WTC11 (cell line): ENCODE results near the gene INPP5F. TPM values are rescaled to one million over a fixed set of nuclear protein-coding genes. Genes with fewer than 3 reads are reported as not detected.

Experiments used
- ATAC-seq: fragments of 200-7000 bp; cut with Tn5 transposase; 2 replicates; pipeline ENCODE4 v1.10.0; 2021; ENCODE audit warnings: mild to moderate bottlenecking, moderate library complexity
- CTCF ChIA-PET: fragments of 300-600 bp; sonication (Branson Sonifier 250); formaldehyde crosslinking; loops from one replicate; lab custom pipeline; 2021; ENCODE audit warnings: antibody characterized with exemption; lab: Charles Lee
- POLR2A ChIA-PET: fragments of 350-600 bp; sonication (Branson Sonifier 250); formaldehyde crosslinking; loops from one replicate; lab custom pipeline; 2021; ENCODE audit warnings: antibody characterized with exemption; lab: Charles Lee
- DNase-seq: peaks from one replicate; pipeline ENCODE4 v3.0.0; 2021; ENCODE audit warnings: low spot score
- H3K27ac Mint-ChIP-seq: 2 replicates; pipeline ENCODE4 v1.8.0; 2021; ENCODE audit warnings: mixed read lengths
- H3K27me3 Mint-ChIP-seq: 2 replicates; pipeline ENCODE4 v1.8.0; 2021; ENCODE audit warnings: low read depth, mild to moderate bottlenecking, moderate library complexity, mixed read lengths
- H3K36me3 Mint-ChIP-seq: 2 replicates; pipeline ENCODE4 v1.8.0; 2021; ENCODE audit warnings: mixed read lengths
- H3K4me1 Mint-ChIP-seq: 2 replicates; pipeline ENCODE4 v1.8.0; 2022; ENCODE audit warnings: mixed read lengths
- H3K4me3 Mint-ChIP-seq: 2 replicates; pipeline ENCODE4 v1.8.0; 2021; ENCODE audit warnings: mild to moderate bottlenecking, moderate library complexity, mixed read lengths
- H3K9me3 Mint-ChIP-seq: 2 replicates; pipeline ENCODE4 v1.8.0; 2021; ENCODE audit warnings: mixed read lengths
- AFF4 ChIP-seq: sonication (generic); formaldehyde crosslinking; IDR thresholded peaks from 2 replicates; pipeline ENCODE4 v1.8.1; 2023; ENCODE audit warnings: mild to moderate bottlenecking, missing genetic modification reagents, borderline replicate concordance
- ATF2 ChIP-seq: sonication (generic); formaldehyde crosslinking; IDR thresholded peaks from 2 replicates; pipeline ENCODE4 v1.8.1; 2022; ENCODE audit warnings: low read depth, missing genetic modification reagents, borderline replicate concordance
- CDX4 ChIP-seq: fragments of 250-450 bp; sonication (Bioruptor Pico); IDR thresholded peaks from 2 replicates; pipeline ENCODE4 v1.9.0; 2021; ENCODE audit warnings: moderate library complexity, mild to moderate bottlenecking, inconsistent platforms, borderline replicate concordance
- CREB1 ChIP-seq: sonication (generic); formaldehyde crosslinking; IDR thresholded peaks from 2 replicates; pipeline ENCODE4 v1.8.0; 2023; ENCODE audit warnings: mild to moderate bottlenecking, missing genetic modification reagents
- CTCF ChIP-seq: fragments of 200-600 bp; IDR thresholded peaks from 2 replicates; pipeline ENCODE4 v1.8.0; 2022; ENCODE audit warnings: antibody characterized with exemption
- ELF4 ChIP-seq: sonication (generic); formaldehyde crosslinking; IDR thresholded peaks from 2 replicates; pipeline ENCODE4 v1.8.1; 2022; ENCODE audit warnings: low read depth, mild to moderate bottlenecking, moderate library complexity, missing genetic modification reagents
- EMX1 ChIP-seq: fragments of 250-450 bp; sonication (Bioruptor Pico); IDR thresholded peaks from 2 replicates; pipeline ENCODE4 v1.8.0; 2021; ENCODE audit warnings: mild to moderate bottlenecking
- KAT7 ChIP-seq: sonication (generic); formaldehyde crosslinking; IDR thresholded peaks from 2 replicates; pipeline ENCODE4 v1.8.1; 2023; ENCODE audit warnings: missing genetic modification reagents, mild to moderate bottlenecking, borderline replicate concordance
- MXD4 ChIP-seq: fragments of 250-450 bp; sonication (Bioruptor Pico); IDR thresholded peaks from 2 replicates; pipeline ENCODE4 v1.8.0; 2021; ENCODE audit warnings: mild to moderate bottlenecking, moderate library complexity, borderline replicate concordance
- NFE2L1 ChIP-seq: sonication (generic); formaldehyde crosslinking; IDR thresholded peaks from 2 replicates; pipeline ENCODE4 v1.8.1; 2023; ENCODE audit warnings: missing genetic modification reagents
- NR2C2 ChIP-seq: sonication (generic); formaldehyde crosslinking; IDR thresholded peaks from 2 replicates; pipeline ENCODE4 v1.8.0; 2022; ENCODE audit warnings: mild to moderate bottlenecking, missing genetic modification reagents
- OVOL2 ChIP-seq: fragments of 250-450 bp; sonication (Bioruptor Pico); IDR thresholded peaks from 2 replicates; pipeline ENCODE4 v1.9.0; 2021; ENCODE audit warnings: mild to moderate bottlenecking, borderline replicate concordance
- RORB ChIP-seq: fragments of 250-450 bp; sonication (Bioruptor Pico); IDR thresholded peaks from 2 replicates; pipeline ENCODE4 v1.9.0; 2021; ENCODE audit warnings: mild to moderate bottlenecking
- SOX15 ChIP-seq: fragments of 250-450 bp; sonication (Bioruptor Pico); IDR thresholded peaks from 2 replicates; pipeline ENCODE4 v1.9.0; 2021; ENCODE audit warnings: mild to moderate bottlenecking
- TEAD1 ChIP-seq: sonication (generic); formaldehyde crosslinking; IDR thresholded peaks from 2 replicates; pipeline ENCODE4 v1.8.0; 2022; ENCODE audit warnings: mild to moderate bottlenecking, missing genetic modification reagents
- TP53 ChIP-seq: sonication (generic); formaldehyde crosslinking; IDR thresholded peaks from 2 replicates; pipeline ENCODE4 v1.8.1; 2023; ENCODE audit warnings: mild to moderate bottlenecking, missing genetic modification reagents
- ZNF138 ChIP-seq: sonication (generic); formaldehyde crosslinking; conservative IDR thresholded peaks from 2 replicates; pipeline ENCODE4 v1.8.1; 2022; ENCODE audit warnings: mild to moderate bottlenecking, moderate library complexity, missing genetic modification reagents
- ZNF232 ChIP-seq: sonication (generic); formaldehyde crosslinking; IDR thresholded peaks from 2 replicates; pipeline ENCODE4 v1.8.0; 2022; ENCODE audit warnings: mild to moderate bottlenecking, missing genetic modification reagents
- ZNF317 ChIP-seq: sonication (generic); formaldehyde crosslinking; IDR thresholded peaks from 2 replicates; pipeline ENCODE4 v1.8.1; 2023; ENCODE audit warnings: low read depth, mild to moderate bottlenecking, moderate library complexity, missing genetic modification reagents, borderline replicate concordance
- ZNF423 ChIP-seq: fragments of 250-450 bp; sonication (Bioruptor Pico); IDR thresholded peaks from 2 replicates; pipeline ENCODE4 v2.1.2; 2022; ENCODE audit warnings: mild to moderate bottlenecking, moderate library complexity
- ZNF532 ChIP-seq: fragments of 250-450 bp; sonication (Bioruptor Pico); IDR thresholded peaks from 2 replicates; pipeline ENCODE4 v1.9.0; 2021; ENCODE audit warnings: mild to moderate bottlenecking, borderline replicate concordance
- ZNF671 ChIP-seq: fragments of 250-450 bp; sonication (Bioruptor Pico); IDR thresholded peaks from 2 replicates; pipeline ENCODE4 v1.8.0; 2021; ENCODE audit warnings: mild to moderate bottlenecking
- total RNA-seq: library from RNA; stranded (reverse); gene quantifications from 3 replicates; pipeline ENCODE4 v1.2.3, GENCODE V29; 2021

Gene INPP5F
- total RNA-seq, 1 experiment from 2014 or later: 83.3 TPM

- TF ChIP-seq CREB1 (CRISPR knock-in tag) (no peak), OVOL2 (CRISPR knock-in tag) (no peak), ZNF232 (CRISPR knock-in tag) (no peak), SOX15 (CRISPR knock-in tag) (no peak), KAT7 (CRISPR knock-in tag) (no peak), AFF4 (no peak), ZNF138 (CRISPR knock-in tag) (no peak), MXD4 (CRISPR knock-in tag) (no peak), NFE2L1 (CRISPR knock-in tag) (no peak), ZNF317 (CRISPR knock-in tag) (no peak), NR2C2 (CRISPR knock-in tag) (no peak), ELF4 (CRISPR knock-in tag) (peak; percentile 30; the same call in 1 of the 2 replicates), ATF2 (no peak), TEAD1 (peak; percentile 12; the same call in 1 of the 2 replicates)
- TF ChIP-seq, all 79 proteins: peak for 4
These were observed at the start of gene INPP5F (continued) for GRCh38 chr10:119725828-119726675.

GRCh38 chr10:119677126-119677525 lies 48.7 kb upstream of the INPP5F start:
- Mint-ChIP-seq H3K27ac (no peak overlapping the region), H3K4me1 (peaks cover 8% of the 10 kb centered on the region), H3K27me3 (no peaks in the 10 kb centered on the region), H3K4me3 (no peak overlapping the region), H3K9me3 (peaks cover 2% of the 10 kb centered on the region; the same call in 1 of the 2 replicates), H3K36me3 (peaks cover 30% of the 10 kb centered on the region)
- ChIA-PET POLR2A (no interaction called here), CTCF (no interaction called here)
- DNase-seq (no peak), ATAC-seq (no peak)
- TF ChIP-seq EMX1 (CRISPR knock-in tag) (no peak), ATF2 (no peak), RORB (CRISPR knock-in tag) (no peak), NFE2L1 (CRISPR knock-in tag) (no peak), ZNF317 (CRISPR knock-in tag) (no peak), CTCF (no peak), ZNF671 (CRISPR knock-in tag) (no peak), MXD4 (CRISPR knock-in tag) (no peak), ZNF423 (CRISPR knock-in tag) (no peak), CDX4 (CRISPR knock-in tag) (no peak), ZNF532 (no peak), TP53 (CRISPR knock-in tag) (no peak)
